ENCODE data around the gene ZNF160.
A peak's percentile ranks its signal among the peaks of the same experiment; 100 is the strongest.
"Not testable (repeated sequence)": the region's sequence is repeated elsewhere in the genome, so short reads cannot be mapped to it uniquely, and the experiment has no call there.

ZNF160 gene

GRCh38 chr19:53103234-53104203 is at the start of gene ZNF160:
Gene ZNF160, minus strand, starts transcription at chr19:53103422. Its CDS starts 17,146 bp downstream, at chr19:53086276.
- peak; percentile 84 for FAIRE-seq

GRCh38 chr19:53147645-53148044 is 44.4 kb upstream of the ZNF160 start:
- no peak for FAIRE-seq

GRCh38 chr19:53140351-53140750 is 37.1 kb upstream of the ZNF160 start:
- FAIRE-seq, result no peak

- FAIRE-seq, result no peak
These were observed 33.2 kb upstream of the ZNF160 start for GRCh38 chr19:53136432-53136831.

GRCh38 chr19:53132141-53132991 is 29.1 kb upstream of the ZNF160 start, which contains the start of gene ZNF415:
Gene ZNF415, minus strand, starts transcription at chr19:53132910. Its CDS starts 10,234 bp downstream, at chr19:53122676.
- peak; percentile 74 for FAIRE-seq

- no peak for FAIRE-seq
These were observed 28.5 kb upstream of the ZNF160 start for GRCh38 chr19:53131727-53132126.

- no peak for FAIRE-seq
These were observed 27.9 kb upstream of the ZNF160 start for GRCh38 chr19:53131085-53131590.

GRCh38 chr19:53130506-53130905 is 27.3 kb upstream of the ZNF160 start:
- FAIRE-seq, result no peak

- not testable (repeated sequence) for FAIRE-seq
These were observed 23.7 kb upstream of the ZNF160 start for GRCh38 chr19:53126733-53127526.

- no peak for FAIRE-seq
These were observed 20.2 kb upstream of the ZNF160 start for GRCh38 chr19:53123400-53123799.

- FAIRE-seq, result no peak
These were observed 9.1 kb upstream of the ZNF160 start for GRCh38 chr19:53112286-53112685.

GRCh38 chr19:53109527-53109926 is 6.3 kb upstream of the ZNF160 start:
- no peak for FAIRE-seq

GRCh38 chr19:53102756-53103233 is 427 bp downstream of the ZNF160 start:
- FAIRE-seq, result no peak

- no peak for FAIRE-seq
These were observed 941 bp downstream of the ZNF160 start for GRCh38 chr19:53102206-53102755.

GRCh38 chr19:53101518-53101917 is 1.7 kb downstream of the ZNF160 start:
- no peak for FAIRE-seq

GRCh38 chr19:53098570-53098969 is 4.7 kb downstream of the ZNF160 start:
- FAIRE-seq, result not testable (repeated sequence)

GRCh38 chr19:53096982-53097690 is 6.1 kb downstream of the ZNF160 start:
- FAIRE-seq, result not testable (repeated sequence)

GRCh38 chr19:53096579-53096978 is 6.6 kb downstream of the ZNF160 start:
- not testable (repeated sequence) for FAIRE-seq

GRCh38 chr19:53094754-53095575 is 8.3 kb downstream of the ZNF160 start:
- FAIRE-seq, result no peak

GRCh38 chr19:53092723-53093122 is 10.5 kb downstream of the ZNF160 start:
- no peak for FAIRE-seq
